Stomach (tissue), 4 donors: ENCODE data around the gene MX2.

ENCODE experiments used
- POLR2A ChIP-seq, 4 donors: fragments of 450-650 bp; IDR thresholded peaks; one replicate each; pipeline ENCODE4 v1.6.1; 2016; ENCODE audit warnings: antibody characterized with exemption in 4 of 4, control low read depth in 2 of 4, mild to moderate bottlenecking in 1 of 4, moderate library complexity in 1 of 4
- POLR2AphosphoS5 ChIP-seq, 3 donors: sonication (generic); formaldehyde crosslinking; IDR thresholded peaks; one replicate each; pipeline ENCODE4 v1.6.1; 2016; ENCODE audit warnings: antibody characterized with exemption in 3 of 3
- TF ChIP-seq, protein P1 (sequence below), 7 experiments: fragments of 450-650 bp in 4 of 7; fragments of 200-600 bp in 3 of 7; sonication (generic) in 3 of 7; IDR thresholded peaks; one replicate each; pipeline ENCODE4 v1.5.1; 2016 to 2019; ENCODE audit warnings: antibody characterized with exemption in 7 of 7, control low read depth in 2 of 7, mild to moderate bottlenecking in 1 of 7

GRCh38 chr21:41375875-41376274 is 14.0 kb downstream of the MX2 start:
- no peak for TF ChIP-seq POLR2A (IDR thresholded peaks at IDR 0.05)
- no peak for TF ChIP-seq POLR2AphosphoS5 (IDR thresholded peaks at IDR 0.05)
- TF ChIP-seq, protein P1, sequence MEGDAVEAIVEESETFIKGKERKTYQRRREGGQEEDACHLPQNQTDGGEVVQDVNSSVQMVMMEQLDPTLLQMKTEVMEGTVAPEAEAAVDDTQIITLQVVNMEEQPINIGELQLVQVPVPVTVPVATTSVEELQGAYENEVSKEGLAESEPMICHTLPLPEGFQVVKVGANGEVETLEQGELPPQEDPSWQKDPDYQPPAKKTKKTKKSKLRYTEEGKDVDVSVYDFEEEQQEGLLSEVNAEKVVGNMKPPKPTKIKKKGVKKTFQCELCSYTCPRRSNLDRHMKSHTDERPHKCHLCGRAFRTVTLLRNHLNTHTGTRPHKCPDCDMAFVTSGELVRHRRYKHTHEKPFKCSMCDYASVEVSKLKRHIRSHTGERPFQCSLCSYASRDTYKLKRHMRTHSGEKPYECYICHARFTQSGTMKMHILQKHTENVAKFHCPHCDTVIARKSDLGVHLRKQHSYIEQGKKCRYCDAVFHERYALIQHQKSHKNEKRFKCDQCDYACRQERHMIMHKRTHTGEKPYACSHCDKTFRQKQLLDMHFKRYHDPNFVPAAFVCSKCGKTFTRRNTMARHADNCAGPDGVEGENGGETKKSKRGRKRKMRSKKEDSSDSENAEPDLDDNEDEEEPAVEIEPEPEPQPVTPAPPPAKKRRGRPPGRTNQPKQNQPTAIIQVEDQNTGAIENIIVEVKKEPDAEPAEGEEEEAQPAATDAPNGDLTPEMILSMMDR (IDR thresholded peaks at IDR 0.05): no peak
